ENCODE measurements around the gene SHB. TPM values are rescaled to one million over a fixed set of nuclear protein-coding genes. Genes with fewer than 3 reads are reported as not detected.

The SHB gene
- total RNA-seq, 2 donors from 2014 or later = 53.2 to 54.8 TPM

DNA sequence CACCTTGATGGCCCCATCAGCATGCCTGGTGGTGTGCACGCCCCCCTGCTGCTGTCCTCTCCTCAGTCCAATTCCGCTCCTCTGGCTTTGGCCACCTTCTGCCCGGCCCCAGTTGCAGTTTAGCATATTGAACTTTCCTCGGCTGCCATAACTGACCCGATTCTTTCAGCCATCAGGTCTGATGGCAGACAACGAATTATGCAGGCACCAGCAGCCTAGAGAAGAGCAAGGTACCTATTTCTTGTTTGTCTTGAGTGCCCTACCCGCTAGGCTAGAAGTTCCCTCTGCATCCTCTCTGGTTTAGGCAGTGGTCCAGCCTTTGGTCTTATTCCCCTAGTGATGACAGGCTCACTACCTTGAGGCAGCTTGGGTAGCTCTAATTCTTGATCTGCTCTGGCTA is 122.1 kb downstream of the SHB start:
- Histone ChIP-seq H3K36me3 (peaks cover 0 to 7% of the 10 kb centered on the region in 2 donors), H3K27me3 (replicated peaks; ENCODE audit: insufficient read depth) (no peaks in the 10 kb centered on the region), H3K4me1 (replicated peaks) (peaks cover 8% of the 10 kb centered on the region), H3K27ac (no peak overlapping the region), H3K9me3 (no peaks in the 10 kb centered on the region), H3K4me3 (no peak overlapping the region)
- TF ChIP-seq POLR2A (IDR thresholded peaks at IDR 0.05) (no peak), CTCF (IDR thresholded peaks at IDR 0.05) (no peak), POLR2AphosphoS5 (IDR thresholded peaks at IDR 0.05) (no peak)
- intact Hi-C loops (cut with DNase I) = no loop called here
- DNase-seq (ENCODE audit: low spot score) = no peak
- 93% methylated on average over 7 of the region's 7 CpGs for WGBS

- no peak for DNase-seq (ENCODE audit: low spot score)
- intact Hi-C loops (cut with DNase I) = no loop called here
- TF ChIP-seq CTCF (IDR thresholded peaks at IDR 0.05) = no peak
- TF ChIP-seq POLR2AphosphoS5 (IDR thresholded peaks at IDR 0.05) = no peak
- no peak for TF ChIP-seq POLR2A (IDR thresholded peaks at IDR 0.05)
- Histone ChIP-seq H3K27me3 (replicated peaks; ENCODE audit: insufficient read depth) (no peaks in the 10 kb centered on the region), H3K4me3 (no peak overlapping the region), H3K9me3 (no peaks in the 10 kb centered on the region), H3K36me3 (peaks cover 0 to 7% of the 10 kb centered on the region in 2 donors), H3K27ac (no peak overlapping the region), H3K4me1 (replicated peaks) (peaks cover 8% of the 10 kb centered on the region)
- 96% methylated on average over 8 of the region's 8 CpGs for WGBS
These were observed 123.0 kb downstream of the SHB start for GRCh38 chr9:37946041-37946440.

GRCh38 chr9:37944671-37945481 is 124.2 kb downstream of the SHB start:
- Histone ChIP-seq H3K4me3 (no peak overlapping the region), H3K4me1 (replicated peaks) (peaks cover 8% of the 10 kb centered on the region), H3K27ac (peak overlapping the region in 1 of 2 donors; percentile 4), H3K9me3 (no peaks in the 10 kb centered on the region), H3K27me3 (replicated peaks; ENCODE audit: insufficient read depth) (no peaks in the 10 kb centered on the region), H3K36me3 (peaks cover 0 to 7% of the 10 kb centered on the region in 2 donors)
- intact Hi-C loops (cut with DNase I) = no loop called here
- TF ChIP-seq POLR2A (IDR thresholded peaks at IDR 0.05) (no peak), POLR2AphosphoS5 (IDR thresholded peaks at IDR 0.05) (no peak), CTCF (IDR thresholded peaks at IDR 0.05) (no peak)
- 66% methylated on average over 7 of the region's 9 CpGs for WGBS
- no peak for DNase-seq (ENCODE audit: low spot score)

GRCh38 chr9:37944266-37944650 is 124.8 kb downstream of the SHB start:
- Histone ChIP-seq H3K4me3 (no peak overlapping the region), H3K36me3 (peaks cover 0 to 7% of the 10 kb centered on the region in 2 donors), H3K9me3 (no peaks in the 10 kb centered on the region), H3K4me1 (replicated peaks) (peaks cover 9% of the 10 kb centered on the region), H3K27me3 (replicated peaks; ENCODE audit: insufficient read depth) (no peaks in the 10 kb centered on the region), H3K27ac (peak overlapping the region in 1 of 2 donors; percentile 4)
- 59% methylated on average over 7 of the region's 7 CpGs for WGBS
- TF ChIP-seq POLR2AphosphoS5 (IDR thresholded peaks at IDR 0.05) (no peak), POLR2A (IDR thresholded peaks at IDR 0.05) (no peak), CTCF (IDR thresholded peaks at IDR 0.05) (no peak)
- intact Hi-C loops (cut with DNase I) = no loop called here
- DNase-seq (ENCODE audit: low spot score) = no peak

All from prostate gland (tissue), 2 donors.